Lower leg skin (tissue), 4 donors: ENCODE data around the gene CST8. TPM values are rescaled to one million over a fixed set of nuclear protein-coding genes. Genes with fewer than 3 reads are reported as not detected.
A peak's percentile ranks its signal among the peaks of the same experiment; 100 is the strongest.
"Not testable (repeated sequence)": the region's sequence is repeated elsewhere in the genome, so short reads cannot be mapped to it uniquely, and the experiment has no call there.

Experiments
- DNase-seq, 2 donors: peaks; one replicate each; pipeline ENCODE4 v3.0.0-alpha.2; 2019; ENCODE audit warnings: low spot score in 2 of 2
- H3K4me3 ChIP-seq: fragments of 200-600 bp; sonication (generic); 2 replicates; pipeline ENCODE4 v1.5.1; 2017; ENCODE audit warnings: mild to moderate bottlenecking, low read depth; ENCODE audit not compliant: poor library complexity, severe bottlenecking
- CTCF ChIP-seq, 3 donors: fragments of 450-650 bp; IDR thresholded peaks; one replicate each; pipeline ENCODE4 v1.5.1; 2016; ENCODE audit warnings: antibody characterized with exemption in 3 of 3, mild to moderate bottlenecking in 3 of 3, moderate library complexity in 2 of 3
- POLR2A ChIP-seq, 2 donors: fragments of 450-650 bp; IDR thresholded peaks; one replicate each; pipeline ENCODE4 v1.6.1; 2016 to 2017; ENCODE audit warnings: antibody characterized with exemption in 2 of 2, mild to moderate bottlenecking in 1 of 2, moderate library complexity in 1 of 2
- WGBS, 2 donors: methylation state at CpG; one replicate each; pipeline ENCODE4 v1.1.5; 2018; 5-methylcytosine and 5-hydroxymethylcytosine counted together
- intact Hi-C: fragments of 100-400 bp; cut with DNase I; formaldehyde crosslinking; loops from one replicate; pipeline ENCODE4 v1.15.0; 2023; ENCODE audit warnings: low total_unique reads
- total RNA-seq, 4 donors: library from RNA; depleted of rRNA; stranded (reverse); fragments of >200 nt; gene quantifications; one replicate each; pipeline ENCODE4 v1.1.0, GENCODE V29; 2016

Gene CST8
- total RNA-seq, 4 donors from 2014 or later: not detected

DNA sequence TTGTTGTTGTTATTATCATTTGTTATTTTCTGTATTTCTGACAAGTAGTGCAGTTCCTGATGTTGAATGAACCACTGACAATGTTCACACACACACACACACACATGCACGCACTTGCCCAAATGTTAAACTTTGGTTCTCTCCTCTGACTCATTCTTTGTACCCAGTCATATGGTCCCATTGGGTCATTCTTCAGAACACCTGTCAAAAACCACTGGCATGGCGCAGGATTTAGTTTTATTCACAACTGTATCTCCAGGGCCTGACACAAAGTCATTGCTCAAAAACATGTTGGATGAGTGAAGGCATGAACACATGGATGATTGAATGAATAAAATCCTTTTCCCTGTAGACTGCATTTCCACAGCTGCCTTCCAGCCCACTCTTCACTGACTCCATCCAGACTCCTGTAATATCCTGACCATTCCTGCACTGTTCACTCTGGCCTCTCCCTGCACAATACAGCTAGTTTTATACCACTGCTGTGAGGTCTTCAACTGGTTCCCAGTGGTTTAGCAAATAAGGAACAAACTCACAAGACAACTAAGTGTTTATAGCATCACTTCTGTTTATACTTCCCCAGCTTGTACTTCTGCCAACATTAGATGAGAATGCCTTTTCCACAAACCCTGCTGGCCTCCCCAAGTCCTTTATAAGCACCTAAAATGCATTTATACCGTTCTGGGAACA is 31.3 kb upstream of the CST8 start:
- DNase-seq: no peak
- TF ChIP-seq POLR2A (IDR thresholded peaks at IDR 0.05): no peak
- TF ChIP-seq CTCF (IDR thresholded peaks at IDR 0.05): no peak
- intact Hi-C loops: no loop called here
- H3K4me3 ChIP-seq: no peak overlapping the region
- 65 to 70% methylated on average over 3 of the region's 3 CpGs for WGBS, 2 donors

DNA sequence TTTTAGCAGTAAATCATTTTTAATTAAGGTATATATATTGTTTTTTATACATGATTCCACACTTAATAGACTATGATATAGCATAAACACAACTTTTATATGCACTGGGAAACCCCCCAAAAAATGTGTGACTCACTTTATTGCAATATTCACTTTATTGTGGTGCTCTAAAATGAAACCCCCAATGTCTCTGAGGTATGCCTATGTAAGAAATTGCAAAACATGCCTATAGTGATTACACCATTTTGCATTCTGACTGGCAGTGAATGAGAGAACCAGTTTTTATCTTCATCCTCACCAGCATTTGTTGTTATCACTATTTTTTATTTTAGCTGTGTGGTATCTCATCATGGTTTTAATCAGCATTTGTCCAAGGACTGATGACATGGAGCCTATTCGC is 29.7 kb upstream of the CST8 start:
- 58 to 94% methylated on average over 1 of the region's 1 CpG for WGBS, 2 donors
- no peak overlapping the region for H3K4me3 ChIP-seq
- intact Hi-C loops: no loop called here
- DNase-seq: no peak
- TF ChIP-seq POLR2A (IDR thresholded peaks at IDR 0.05): no peak
- no peak for TF ChIP-seq CTCF (IDR thresholded peaks at IDR 0.05)

- 90% methylated on average over 3 of the region's 3 CpGs for WGBS, 2 donors
- intact Hi-C loops, DNase-seq: not testable (repeated sequence)
These were observed 24.0 kb upstream of the CST8 start for GRCh38 chr20:23466961-23467360.

GRCh38 chr20:23472306-23472705 is 18.6 kb upstream of the CST8 start:
- DNase-seq, intact Hi-C loops: not testable (repeated sequence)
- WGBS, 2 donors: 82 to 83% methylated on average over 5 of the region's 5 CpGs

More at GRCh38 chr20:23466961-23467360, 24.0 kb upstream of the CST8 start:
- H3K4me3 ChIP-seq: not testable (repeated sequence)

DNA sequence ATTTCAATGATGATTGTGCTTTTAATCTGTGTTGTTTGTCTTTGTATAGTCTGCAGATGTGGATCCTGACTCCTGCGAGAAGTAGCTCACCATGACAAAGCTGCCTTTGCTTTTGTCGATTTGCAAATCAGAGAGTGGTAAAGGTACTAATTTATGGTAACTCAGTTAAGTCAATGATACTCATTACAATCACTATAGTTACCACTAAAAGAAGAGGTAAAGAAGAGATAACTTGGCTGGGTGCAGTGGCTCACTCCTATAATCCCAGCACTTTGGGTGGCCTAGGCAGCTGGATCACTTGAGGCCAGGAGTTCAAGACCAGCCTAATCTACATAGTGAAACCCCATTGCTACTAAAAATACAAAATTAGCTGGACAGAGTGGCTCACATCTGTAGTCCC is 17.6 kb upstream of the CST8 start:
- H3K4me3 ChIP-seq, intact Hi-C loops: not testable (repeated sequence)
- 27 to 28% methylated on average over 2 of the region's 2 CpGs for WGBS, 2 donors

More at GRCh38 chr20:23472306-23472705, 18.6 kb upstream of the CST8 start:
- H3K4me3 ChIP-seq: not testable (repeated sequence)

GRCh38 chr20:23475395-23475794 is 15.5 kb upstream of the CST8 start:
- WGBS, 2 donors: 93 to 97% methylated on average over 5 of the region's 5 CpGs
- no peak overlapping the region for H3K4me3 ChIP-seq
- intact Hi-C loops: no loop called here
- DNase-seq: no peak
- TF ChIP-seq POLR2A (IDR thresholded peaks at IDR 0.05) (no peak), CTCF (IDR thresholded peaks at IDR 0.05) (no peak)

More for the DNA sequence above, 17.6 kb upstream of the CST8 start:
- not testable (repeated sequence) for DNase-seq

- intact Hi-C loops: no loop called here
- DNase-seq: no peak
- 77 to 85% methylated on average over 6 of the region's 6 CpGs for WGBS, 2 donors
- no peak overlapping the region for H3K4me3 ChIP-seq
- TF ChIP-seq CTCF (IDR thresholded peaks at IDR 0.05) (peak in 1 of 3 donors; percentile 60), POLR2A (IDR thresholded peaks at IDR 0.05) (no peak)
These were observed 14.7 kb upstream of the CST8 start for GRCh38 chr20:23476015-23476754.
